ENCODE measurements around the gene KLHL18.
"Not testable (repeated sequence)": the region's sequence is repeated elsewhere in the genome, so short reads cannot be mapped to it uniquely, and the experiment has no call there.

The KLHL18 gene

GRCh38 chr3:47273564-47273963, 9.2 kb upstream of the KLHL18 start:
- no peak for DNase-seq

DNA sequence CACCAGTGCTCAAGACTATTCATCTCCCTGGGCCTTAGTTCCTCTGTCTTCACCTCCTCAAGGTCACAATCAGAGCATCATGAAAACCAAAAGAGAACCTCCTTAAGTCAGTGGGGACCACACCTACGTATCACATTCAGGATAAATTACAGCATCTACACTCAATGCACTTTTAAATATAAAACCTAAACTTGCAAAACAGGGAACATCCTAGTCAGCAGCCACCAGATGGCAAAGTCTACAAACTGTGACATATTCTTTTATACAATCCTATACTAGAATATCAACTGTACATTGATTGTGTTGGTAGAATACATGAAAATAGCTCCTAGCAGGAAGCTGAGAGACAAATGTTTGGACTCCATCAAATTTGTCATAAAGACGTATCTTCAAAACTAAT, 8.1 kb upstream of the KLHL18 start:
- no peak for DNase-seq

- DNase-seq: no peak
These were observed 6.2 kb upstream of the KLHL18 start for GRCh38 chr3:47276558-47276957.

DNA sequence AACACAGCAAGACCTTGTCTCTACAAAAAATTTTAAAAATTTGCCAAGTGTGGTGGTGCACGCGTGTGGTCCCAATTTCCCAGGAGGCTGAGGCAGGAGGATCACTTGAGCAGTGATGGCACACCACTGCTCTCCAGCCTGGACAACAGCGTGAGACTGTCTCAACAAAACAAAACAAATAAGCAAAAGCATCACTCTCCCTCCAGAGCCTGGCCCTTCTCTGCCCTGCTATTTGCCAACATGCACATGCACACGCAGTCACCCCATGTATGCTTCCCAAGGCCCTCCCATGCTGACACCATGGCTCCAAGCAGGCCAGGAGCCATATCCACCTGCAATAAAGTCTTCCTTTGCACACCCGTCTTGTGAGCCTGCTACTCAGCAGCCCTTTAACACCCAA, 2.2 kb upstream of the KLHL18 start:
- no peak for DNase-seq

DNA sequence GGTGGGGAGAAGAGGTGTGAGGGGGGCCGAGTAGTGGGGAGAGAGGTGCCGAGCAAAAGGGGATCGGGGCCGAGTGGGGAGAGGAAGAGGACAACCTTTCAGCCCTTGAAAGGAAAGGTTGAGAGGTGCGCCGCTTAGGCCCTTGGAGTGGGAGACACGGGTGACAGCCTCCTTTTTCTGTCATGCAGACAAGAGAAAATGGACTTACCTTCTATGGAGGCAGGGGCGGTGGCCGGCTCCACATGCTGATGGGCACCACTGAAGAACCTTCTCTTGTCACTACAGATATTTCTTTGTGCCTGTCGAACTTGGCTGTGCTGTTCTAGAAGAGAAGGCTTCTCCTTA, 421 bp downstream of the KLHL18 start:
- DNase-seq: peak in 9 of 56 donors; percentile 27 to 53 (median 42)

DNA sequence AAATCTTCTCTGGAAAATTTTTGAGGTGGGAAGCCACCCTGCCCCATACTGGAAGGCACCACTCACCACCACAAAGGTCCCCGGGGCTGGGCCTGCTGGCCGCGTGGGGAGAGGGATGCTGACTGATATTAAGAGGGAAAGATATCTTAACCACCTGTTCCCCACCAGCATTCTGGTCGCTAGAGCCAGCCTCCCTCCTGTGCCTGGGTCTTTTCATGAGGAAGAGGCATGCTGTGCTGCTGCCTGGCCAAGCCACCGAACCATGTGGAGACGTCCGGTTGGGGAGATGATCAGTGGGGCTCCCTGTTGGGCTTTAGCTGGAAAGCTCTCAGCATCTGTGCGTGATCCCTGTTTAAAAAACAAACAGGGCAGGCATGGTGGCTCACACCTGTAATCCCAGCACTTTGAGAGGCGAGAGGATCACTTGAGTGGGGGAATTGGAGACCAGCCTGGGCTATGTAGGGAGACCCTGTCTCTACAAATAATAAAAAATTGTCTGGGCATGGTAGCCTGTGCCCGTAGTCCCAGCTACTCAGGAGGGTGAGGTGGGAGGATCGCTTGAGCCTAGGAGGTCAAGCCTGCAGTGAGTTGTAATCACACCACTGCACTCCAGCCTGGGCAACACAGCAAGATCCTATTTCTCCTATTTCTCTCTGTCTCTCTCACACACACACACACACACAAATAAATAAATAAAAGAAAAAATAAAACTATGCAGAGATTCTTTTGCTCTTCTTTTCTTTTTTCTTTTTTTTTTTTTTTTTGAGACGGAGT, 1.0 kb downstream of the KLHL18 start:
- DNase-seq: peak in 2 of 56 donors; percentile 7 to 9

DNA sequence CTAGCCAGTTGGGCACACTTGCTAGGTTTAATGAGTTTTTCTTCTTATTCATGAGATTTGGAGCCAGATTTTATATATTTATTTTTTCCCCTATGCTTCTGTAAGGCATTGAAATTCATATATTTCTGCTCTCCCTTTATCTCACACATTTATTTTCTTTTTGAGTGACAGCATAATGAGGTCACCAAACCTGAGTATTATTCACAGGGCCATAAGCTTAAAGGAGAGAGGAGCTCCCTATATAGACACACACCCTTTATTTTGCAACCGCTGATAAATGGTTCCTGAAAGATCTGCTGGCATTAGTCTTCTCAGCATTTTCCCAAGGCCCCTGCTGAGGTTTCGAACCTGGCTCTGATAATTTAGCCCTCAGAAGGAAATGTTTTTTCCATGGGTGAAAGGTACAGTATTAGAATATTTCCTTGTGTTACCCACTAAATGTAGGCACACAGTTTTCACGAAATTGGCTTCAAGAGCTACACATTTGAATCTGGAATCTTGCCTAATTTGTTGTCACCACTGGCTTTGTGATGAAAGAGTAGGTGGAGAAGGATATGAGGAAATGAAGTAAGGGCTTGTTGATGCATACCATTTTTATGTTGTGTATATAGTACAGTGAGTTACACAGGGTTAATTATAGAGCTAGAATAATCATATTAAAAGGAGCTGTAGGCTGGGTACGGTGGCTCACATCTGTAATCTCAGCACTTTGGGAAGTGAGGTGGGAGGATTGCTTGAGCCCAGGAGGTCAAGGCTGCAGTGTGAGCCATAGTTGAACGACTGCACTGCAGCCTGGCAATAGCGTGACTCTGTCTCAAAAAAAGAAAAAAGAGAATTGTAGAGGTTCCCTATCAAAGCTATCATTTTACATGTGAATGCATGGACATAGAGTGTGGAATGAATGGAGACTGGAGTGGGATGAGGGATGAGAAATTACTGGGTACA, 6.5 kb downstream of the KLHL18 start:
- DNase-seq: no peak

DNA sequence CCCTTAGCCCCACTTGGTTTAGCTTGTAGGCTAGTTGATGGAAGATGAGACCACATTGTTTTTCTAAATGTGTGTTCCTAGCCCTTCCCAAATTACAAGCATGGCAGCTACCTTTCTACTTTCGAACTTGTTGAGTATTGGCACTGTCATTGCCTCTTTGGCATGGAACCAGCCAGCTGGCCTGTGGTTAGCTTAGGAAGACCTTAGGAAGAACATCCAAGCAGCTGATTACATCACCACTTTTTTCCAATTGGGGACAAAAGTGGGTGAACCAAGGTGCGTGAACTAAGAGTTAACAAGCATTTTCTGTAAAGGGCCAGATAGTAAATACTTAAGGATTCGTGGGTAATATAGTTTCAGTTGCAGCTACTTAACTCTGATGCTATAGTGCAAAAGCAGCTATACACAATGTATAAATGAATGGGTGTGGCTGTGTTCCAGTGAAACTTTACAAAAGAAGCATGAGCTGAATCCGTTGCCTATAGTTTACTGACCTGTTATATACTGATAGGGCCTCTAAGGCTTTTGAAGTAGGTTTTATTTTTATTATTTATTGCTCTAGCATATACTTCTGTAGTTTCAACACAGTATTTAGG, 8.5 kb downstream of the KLHL18 start:
- no peak for DNase-seq

DNA sequence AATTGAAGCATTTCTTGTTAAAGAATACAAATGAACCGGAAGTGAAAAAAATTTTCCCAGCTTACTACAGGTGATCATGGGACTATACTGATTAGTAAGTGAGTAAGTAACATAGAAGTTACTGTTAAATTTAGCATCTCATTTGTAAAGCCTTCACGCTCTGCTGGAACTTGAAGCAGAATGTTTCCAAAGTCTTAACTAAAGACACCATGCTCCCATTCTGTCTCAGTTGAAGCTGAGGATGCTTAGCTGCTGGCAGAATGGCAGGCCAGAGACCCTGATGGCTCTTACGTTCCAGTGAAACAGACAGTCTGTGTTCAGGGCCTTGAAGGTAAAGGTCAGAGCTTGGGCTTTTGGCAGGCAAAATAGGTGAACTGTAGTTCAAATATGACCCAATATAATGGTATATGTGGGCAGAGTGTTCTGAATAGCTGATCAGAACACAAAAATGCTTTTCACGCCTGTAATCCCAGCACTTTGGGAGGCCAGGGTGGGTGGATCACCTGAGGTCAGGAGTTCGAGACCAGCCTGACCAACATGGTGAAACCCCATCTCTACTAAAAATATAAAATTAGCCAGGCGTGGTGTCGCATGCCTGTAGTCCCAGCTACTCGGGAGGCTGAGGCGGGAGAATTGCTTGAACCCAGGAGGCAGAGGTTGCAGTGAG, 9.1 kb downstream of the KLHL18 start:
- DNase-seq: not testable (repeated sequence)

- DNase-seq: no peak
These were observed 11.1 kb downstream of the KLHL18 start for GRCh38 chr3:47293822-47294221.

GRCh38 chr3:47294392-47294791, 11.6 kb downstream of the KLHL18 start:
- no peak for DNase-seq

- no peak for DNase-seq
These were observed 12.6 kb downstream of the KLHL18 start for GRCh38 chr3:47295322-47295721.

GRCh38 chr3:47295976-47296375, 13.2 kb downstream of the KLHL18 start:
- no peak for DNase-seq

GRCh38 chr3:47296562-47297302, 14.0 kb downstream of the KLHL18 start:
- DNase-seq: peak in 2 of 56 donors; percentile 5 to 19

DNA sequence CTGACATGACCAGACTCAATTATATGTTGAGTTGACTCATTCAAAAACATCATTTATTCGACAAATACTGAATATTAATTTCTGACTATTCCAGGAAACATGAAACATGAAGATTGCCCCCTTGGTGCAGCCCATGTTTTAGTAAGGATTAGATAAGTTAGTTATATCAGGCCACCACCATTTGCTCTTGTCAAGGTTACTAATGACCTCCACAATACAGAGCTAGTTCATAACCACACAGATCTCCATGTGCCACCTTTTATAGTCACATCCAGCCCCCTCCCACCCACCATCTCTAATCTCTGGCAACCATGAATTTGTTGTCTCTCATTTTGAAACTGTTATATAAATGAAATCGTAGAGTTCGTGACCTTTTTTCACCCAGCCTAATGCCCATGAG, 15.7 kb downstream of the KLHL18 start:
- no peak for DNase-seq

DNA sequence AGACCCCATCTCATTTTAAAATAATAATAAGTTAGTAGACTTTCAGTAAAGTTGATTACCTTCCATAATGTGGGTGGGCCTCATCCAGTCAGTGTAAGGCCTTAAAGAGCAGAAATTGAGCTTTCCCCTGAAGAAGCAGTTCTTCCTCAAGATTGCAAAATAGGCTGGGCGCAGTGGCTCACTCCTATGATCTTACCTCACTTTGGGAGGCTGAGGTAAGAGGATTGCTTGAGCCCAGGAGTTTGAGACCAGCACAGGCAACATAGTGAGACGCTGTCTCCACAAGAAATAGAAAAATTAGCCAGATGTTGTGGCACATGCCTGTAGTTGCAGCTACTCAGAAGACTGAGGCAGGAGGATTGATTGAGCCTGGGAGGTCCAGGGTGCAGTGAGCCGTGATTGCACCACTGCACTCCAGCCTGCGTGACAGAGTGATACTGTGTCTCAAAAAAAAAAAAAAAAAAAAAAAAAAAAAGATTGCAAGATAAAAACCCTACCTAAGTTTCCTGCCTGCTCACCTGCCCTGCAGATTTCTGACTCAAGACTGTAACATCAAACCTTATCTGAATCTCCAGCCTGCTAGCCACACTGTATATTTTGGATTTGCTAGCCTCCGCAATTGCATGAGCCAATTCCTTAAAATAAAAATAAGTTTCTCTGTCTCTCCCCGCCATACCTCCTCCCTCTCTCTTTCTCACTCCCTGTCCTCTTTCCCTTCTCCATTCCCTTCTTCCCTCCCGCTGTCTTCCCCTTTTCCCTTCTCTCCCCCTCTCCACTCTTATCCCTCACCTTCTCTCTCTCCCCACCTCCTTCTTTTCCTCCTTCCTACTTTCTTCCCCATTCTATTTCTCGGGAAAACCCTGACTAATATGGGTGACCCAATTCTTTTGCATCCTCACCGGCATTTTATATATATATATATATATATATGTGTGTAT, 16.9 kb downstream of the KLHL18 start:
- DNase-seq: no peak

GRCh38 chr3:47301456-47301855, 18.7 kb downstream of the KLHL18 start:
- DNase-seq: no peak

DNA sequence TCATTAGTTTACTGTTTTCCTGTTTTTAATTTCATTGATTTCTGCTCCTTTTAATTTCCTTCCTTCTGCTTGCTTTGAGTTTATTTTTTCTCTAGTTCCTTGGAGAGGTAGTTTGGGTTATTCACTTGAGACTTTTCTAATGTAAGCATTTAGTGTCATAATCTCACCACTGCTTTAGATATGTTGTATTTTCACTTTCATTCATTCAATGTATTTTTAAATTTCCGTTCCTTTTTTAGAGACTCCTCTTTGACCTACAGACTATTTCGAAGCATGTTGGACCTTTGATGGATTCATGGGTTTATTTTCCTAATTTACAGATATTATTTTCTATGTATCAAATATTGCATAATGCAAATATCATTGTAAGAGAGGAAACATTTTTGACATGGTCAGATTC, 23.3 kb downstream of the KLHL18 start:
- DNase-seq: no peak

DNA sequence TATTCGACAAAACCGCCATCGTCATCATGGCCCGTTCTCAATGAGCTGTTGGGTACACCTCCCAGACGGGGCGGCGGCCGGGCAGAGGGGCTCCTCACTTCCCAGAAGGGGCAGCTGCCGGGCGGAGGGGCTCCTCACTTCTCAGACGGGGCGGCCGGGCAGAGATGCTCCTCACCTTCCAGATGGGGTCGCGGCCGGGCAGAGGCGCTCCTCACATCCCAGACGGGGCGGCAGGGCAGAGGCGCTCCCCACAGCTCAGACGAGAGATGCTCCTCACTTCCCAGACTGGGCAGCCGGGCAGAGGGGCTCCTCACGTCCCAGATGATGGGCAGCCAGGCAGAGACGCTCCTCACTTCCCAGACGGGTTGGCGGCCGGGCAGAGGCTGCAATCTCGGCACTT, 26.5 kb downstream of the KLHL18 start:
- not testable (repeated sequence) for DNase-seq

DNA sequence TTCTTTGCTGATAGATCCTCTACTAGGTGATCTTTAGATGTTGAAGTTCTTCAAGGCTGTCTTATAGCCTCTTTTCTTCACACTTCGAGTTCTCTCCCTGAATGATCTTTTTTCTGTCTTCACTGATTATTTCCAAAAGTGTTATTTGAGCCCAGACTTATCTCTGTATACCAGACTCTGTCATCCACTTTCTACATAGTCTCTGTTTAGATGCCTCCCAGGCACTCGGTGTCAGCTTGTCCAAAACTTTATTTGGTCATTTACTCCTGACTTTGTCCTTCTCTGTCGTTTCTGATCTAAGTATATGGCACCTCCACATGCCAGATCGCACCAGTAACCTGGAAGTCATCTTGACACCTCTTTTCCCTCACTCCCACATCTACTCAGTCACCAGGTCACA, 27.6 kb downstream of the KLHL18 start:
- DNase-seq: no peak

All from nucleus accumbens (tissue), 56 donors.